Right lobe of liver (tissue), 4 donors: ENCODE measurements around the gene HKDC1.

ENCODE experiments used
- CTCF ChIP-seq, 4 donors: fragments of 200-600 bp in 3 of 4; fragments of 450-650 bp in 1 of 4; IDR thresholded peaks; one replicate each; pipeline versions ENCODE4 v1.5.1 to v1.8.0; 2016 to 2022; ENCODE audit warnings: antibody characterized with exemption in 4 of 4, mild to moderate bottlenecking in 2 of 4
- POLR2A ChIP-seq: fragments of 450-650 bp; IDR thresholded peaks from one replicate; pipeline ENCODE4 v1.6.1; 2017; ENCODE audit warnings: antibody characterized with exemption, mild to moderate bottlenecking
- donor health status: DM: no; HTN: no; CAD: no.
- donor health status: DM: no; HTN: no; CAD: no.
- donor health status: DM: no; HTN: yes; CAD: no.

- TF ChIP-seq POLR2A (no peak), CTCF (IDR thresholded peaks at IDR 0.05) (no peak)
Measured at GRCh38 chr10:69265521-69265920, 45.4 kb downstream of the HKDC1 start.
